ENCODE data around the gene SRGAP3. TPM values are rescaled to one million over a fixed set of nuclear protein-coding genes. Genes with fewer than 3 reads are reported as not detected.

SRGAP3 gene
- polyA plus RNA-seq, 3 donors = 0.27 to 1.3 (median 0.87) TPM

DNA sequence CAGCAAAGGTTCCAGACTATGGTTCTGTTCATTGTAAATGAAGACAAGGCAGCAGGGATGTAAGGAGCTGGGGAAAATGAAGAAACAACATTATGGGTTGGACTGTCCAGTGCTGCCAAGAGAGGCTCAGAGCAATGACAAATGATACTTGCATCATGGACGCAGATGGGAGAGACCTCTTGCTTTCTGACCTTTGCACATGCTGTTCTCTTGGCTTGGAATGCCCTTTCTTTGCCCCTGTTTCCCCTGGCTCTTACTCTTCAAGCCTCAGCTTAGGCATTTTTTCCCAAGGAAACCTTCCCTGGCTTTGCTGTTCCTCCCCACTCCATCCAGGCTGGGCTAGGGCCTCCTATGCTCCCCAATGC, 226.2 kb downstream of the SRGAP3 start:
- H3K4me2 ChIP-seq (replicated peaks; ENCODE audit: extremely low read depth, low read length, poor library complexity, severe bottlenecking) = no peak overlapping the region
- TF ChIP-seq, protein P1, sequence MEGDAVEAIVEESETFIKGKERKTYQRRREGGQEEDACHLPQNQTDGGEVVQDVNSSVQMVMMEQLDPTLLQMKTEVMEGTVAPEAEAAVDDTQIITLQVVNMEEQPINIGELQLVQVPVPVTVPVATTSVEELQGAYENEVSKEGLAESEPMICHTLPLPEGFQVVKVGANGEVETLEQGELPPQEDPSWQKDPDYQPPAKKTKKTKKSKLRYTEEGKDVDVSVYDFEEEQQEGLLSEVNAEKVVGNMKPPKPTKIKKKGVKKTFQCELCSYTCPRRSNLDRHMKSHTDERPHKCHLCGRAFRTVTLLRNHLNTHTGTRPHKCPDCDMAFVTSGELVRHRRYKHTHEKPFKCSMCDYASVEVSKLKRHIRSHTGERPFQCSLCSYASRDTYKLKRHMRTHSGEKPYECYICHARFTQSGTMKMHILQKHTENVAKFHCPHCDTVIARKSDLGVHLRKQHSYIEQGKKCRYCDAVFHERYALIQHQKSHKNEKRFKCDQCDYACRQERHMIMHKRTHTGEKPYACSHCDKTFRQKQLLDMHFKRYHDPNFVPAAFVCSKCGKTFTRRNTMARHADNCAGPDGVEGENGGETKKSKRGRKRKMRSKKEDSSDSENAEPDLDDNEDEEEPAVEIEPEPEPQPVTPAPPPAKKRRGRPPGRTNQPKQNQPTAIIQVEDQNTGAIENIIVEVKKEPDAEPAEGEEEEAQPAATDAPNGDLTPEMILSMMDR (IDR thresholded peaks at IDR 0.05) = no peak
- intact Hi-C loops (cut with micrococcal nuclease) = no loop called here
- Mint-ChIP-seq H3K36me3 (no peaks in the 10 kb centered on the region), H3K4me1 (no peaks in the 10 kb centered on the region), H3K27me3 (ENCODE audit: low read depth in 3 of 3) (peaks cover 0 to 1% (median 0%) of the 10 kb centered on the region in 3 donors), H3K9me3 (no peaks in the 10 kb centered on the region), H3K27ac (no peak overlapping the region), H3K4me3 (no peak overlapping the region)
- H2AFZ ChIP-seq (ENCODE audit: insufficient read depth, low read depth, low read length, poor library complexity, severe bottlenecking) = no peak overlapping the region
- no peaks in the 10 kb centered on the region for H3K27me3 ChIP-seq (ENCODE audit: control insufficient read depth in 2 of 2, insufficient read depth in 2 of 2, low read length in 2 of 2)
- H3K79me2 ChIP-seq (ENCODE audit: insufficient read depth, low read length) = no peaks in the 10 kb centered on the region
- WGBS (ENCODE audit: insufficient coverage) = 100% methylated on average over 1 of the region's 1 CpG
- no peak for DNase-seq
- no peaks in the 10 kb centered on the region for H3K9me3 ChIP-seq (replicated peaks in 1 of 2; ENCODE audit: control insufficient read depth in 1 of 2, insufficient read depth in 1 of 2, low read length in 2 of 2)
- no peak overlapping the region for H3K4me3 ChIP-seq (replicated peaks in 1 of 3; ENCODE audit: low read depth in 2 of 3, low read length in 3 of 3)
- H3K27ac ChIP-seq (ENCODE audit: low read depth in 1 of 2, low read length in 2 of 2) = no peak overlapping the region
- H3K9ac ChIP-seq (ENCODE audit: insufficient read depth, low read length, poor library complexity, severe bottlenecking) = no peak overlapping the region
- no peaks in the 10 kb centered on the region for H4K20me1 ChIP-seq (ENCODE audit: insufficient read depth, low read length)
- H3K36me3 ChIP-seq (replicated peaks in 1 of 2; ENCODE audit: control insufficient read depth in 1 of 2, insufficient read depth in 2 of 2, low read length in 2 of 2) = no peaks in the 10 kb centered on the region
- no peaks in the 10 kb centered on the region for H3K4me1 ChIP-seq (ENCODE audit: control insufficient read depth in 1 of 2, insufficient read depth in 2 of 2, low read length in 2 of 2)

DNA sequence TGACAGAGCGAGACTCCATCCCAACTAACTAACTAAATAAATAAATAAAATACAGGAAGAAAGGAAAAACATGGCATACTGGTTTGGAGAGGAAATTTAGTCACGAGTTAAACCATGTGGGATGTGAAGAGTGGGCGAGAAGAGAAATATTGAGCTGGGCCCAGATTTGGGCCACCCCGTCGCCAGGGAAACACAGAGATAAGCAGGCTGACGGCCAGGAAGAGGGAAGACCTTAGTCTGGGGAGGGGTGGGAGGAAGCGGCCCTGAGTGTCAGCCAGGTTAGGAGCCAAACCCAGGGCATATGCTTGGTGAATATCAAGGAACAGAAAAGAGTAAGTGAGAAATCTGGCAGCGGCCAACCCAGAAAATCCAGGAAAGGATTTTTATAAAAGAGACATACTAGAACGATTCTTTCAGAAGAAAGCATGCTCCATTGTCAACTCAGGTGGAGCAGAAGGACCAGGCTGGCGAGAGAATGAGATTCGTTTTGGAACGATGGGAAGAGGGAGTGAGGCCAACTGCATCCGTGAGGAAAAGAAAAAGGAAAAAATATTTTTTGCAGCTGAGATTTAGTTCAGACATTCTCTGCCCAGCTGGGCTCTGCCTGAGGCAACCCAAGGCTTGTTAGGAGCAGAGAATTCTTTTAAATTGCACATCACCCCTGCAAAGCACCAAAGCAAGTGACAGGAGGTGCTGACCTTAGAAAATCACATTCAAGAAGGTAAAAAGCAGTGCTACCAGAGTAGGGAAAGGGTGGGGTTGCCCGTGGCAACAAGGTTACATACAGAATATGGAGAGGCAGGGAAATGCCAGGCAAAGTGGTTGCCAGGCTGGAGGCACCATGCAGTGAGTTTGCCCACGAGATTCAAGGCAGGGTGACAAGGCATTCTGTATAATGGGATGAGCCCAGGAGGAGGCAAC, 226.9 kb downstream of the SRGAP3 start:
- Histone ChIP-seq H3K27ac (ENCODE audit: low read depth in 1 of 2, low read length in 2 of 2) (no peak overlapping the region), H3K9ac (ENCODE audit: insufficient read depth, low read length, poor library complexity, severe bottlenecking) (no peak overlapping the region), H3K79me2 (ENCODE audit: insufficient read depth, low read length) (no peaks in the 10 kb centered on the region), H3K36me3 (replicated peaks in 1 of 2; ENCODE audit: control insufficient read depth in 1 of 2, insufficient read depth in 2 of 2, low read length in 2 of 2) (no peaks in the 10 kb centered on the region), H2AFZ (ENCODE audit: insufficient read depth, low read depth, low read length, poor library complexity, severe bottlenecking) (no peak overlapping the region), H3K4me1 (ENCODE audit: control insufficient read depth in 1 of 2, insufficient read depth in 2 of 2, low read length in 2 of 2) (no peaks in the 10 kb centered on the region), H4K20me1 (ENCODE audit: insufficient read depth, low read length) (no peaks in the 10 kb centered on the region), H3K4me2 (replicated peaks; ENCODE audit: extremely low read depth, low read length, poor library complexity, severe bottlenecking) (no peak overlapping the region), H3K9me3 (replicated peaks in 1 of 2; ENCODE audit: control insufficient read depth in 1 of 2, insufficient read depth in 1 of 2, low read length in 2 of 2) (no peaks in the 10 kb centered on the region), H3K27me3 (ENCODE audit: control insufficient read depth in 2 of 2, insufficient read depth in 2 of 2, low read length in 2 of 2) (no peaks in the 10 kb centered on the region), H3K4me3 (replicated peaks in 1 of 3; ENCODE audit: low read depth in 2 of 3, low read length in 3 of 3) (no peak overlapping the region)
- H3K4me1 Mint-ChIP-seq = no peaks in the 10 kb centered on the region
- no peak overlapping the region for H3K4me3 Mint-ChIP-seq
- intact Hi-C loops (cut with micrococcal nuclease) = no loop called here
- no peak overlapping the region for H3K27ac Mint-ChIP-seq
- WGBS (ENCODE audit: insufficient coverage) = 94% methylated on average over 13 of the region's 15 CpGs
- H3K9me3 Mint-ChIP-seq = no peaks in the 10 kb centered on the region
- H3K27me3 Mint-ChIP-seq (ENCODE audit: low read depth in 3 of 3) = peaks cover 0 to 1% (median 0%) of the 10 kb centered on the region in 3 donors
- no peak for DNase-seq
- H3K36me3 Mint-ChIP-seq = no peaks in the 10 kb centered on the region
- TF ChIP-seq, protein P1 (IDR thresholded peaks at IDR 0.05) = no peak

Measured in CD14-positive monocyte (primary cell).